Esophagus squamous epithelium (tissue), 5 donors: Measurements from ENCODE around the gene PLCZ1. TPM values are rescaled to one million over a fixed set of nuclear protein-coding genes. Genes with fewer than 3 reads are reported as not detected.

Source experiments
- DNase-seq: peaks from one replicate; lab custom pipeline; 2025; lab: John Stamatoyannopoulos, UW
- H3K27ac ChIP-seq, 4 donors: fragments of 200-600 bp; sonication (generic); one replicate each; pipeline ENCODE4 v1.5.1; 2016 to 2019; ENCODE audit warnings: mild to moderate bottlenecking in 1 of 4
- H3K27me3 ChIP-seq, 4 donors: fragments of 200-600 bp; sonication (generic); 1 replicate in 3 of 4; 2 replicates in 1 of 4; pipeline versions ENCODE4 v1.5.1 to v1.6.0; 2017 to 2021; ENCODE audit warnings: antibody characterized with exemption in 1 of 4
- H3K36me3 ChIP-seq, 3 donors: fragments of 200-600 bp; sonication (generic); one replicate each; pipeline ENCODE4 v1.5.1; 2016 to 2019
- H3K4me1 ChIP-seq, 3 donors: fragments of 200-600 bp; sonication (generic); one replicate each; pipeline ENCODE4 v1.5.1; 2017 to 2019
- H3K4me3 ChIP-seq, 4 donors: fragments of 200-600 bp; sonication (generic); 1 replicate in 3 of 4; 2 replicates in 1 of 4; pipeline ENCODE4 v1.5.1; 2016 to 2019; ENCODE audit warnings: mild to moderate bottlenecking in 2 of 4, moderate library complexity in 1 of 4
- H3K9me3 ChIP-seq, 3 donors: fragments of 200-600 bp; sonication (generic); one replicate each; pipeline ENCODE4 v1.5.1; 2016 to 2019
- POLR2A ChIP-seq, 4 donors: fragments of 450-650 bp; IDR thresholded peaks; one replicate each; pipeline ENCODE4 v1.6.1; 2017; ENCODE audit warnings: antibody characterized with exemption in 4 of 4, mild to moderate bottlenecking in 4 of 4, moderate library complexity in 3 of 4
- WGBS, 2 donors: methylation state at CpG; one replicate each; pipeline ENCODE4 v1.1.5; 2018; 5-methylcytosine and 5-hydroxymethylcytosine counted together
- intact Hi-C: fragments of 100-400 bp; cut with DNase I; formaldehyde crosslinking; loops from one replicate; pipeline ENCODE4 v1.15.0; 2022
- total RNA-seq, 4 donors: library from RNA; depleted of rRNA; stranded (reverse); fragments of >200 nt; gene quantifications; one replicate each; pipeline ENCODE4 v1.1.0, GENCODE V29; 2016
- TF ChIP-seq, protein P1 (sequence below), 6 experiments: fragments of 450-650 bp in 4 of 6; fragments of 200-600 bp in 2 of 6; sonication (generic) in 2 of 6; IDR thresholded peaks; one replicate each; pipeline ENCODE4 v1.5.1; 2016 to 2019; ENCODE audit warnings: antibody characterized with exemption in 6 of 6, mild to moderate bottlenecking in 4 of 6, moderate library complexity in 4 of 6
- donor health status: DM: yes; HTN: yes; CAD: no.

PLCZ1 gene
- total RNA-seq, 4 donors from 2014 or later, result not detected

DNA sequence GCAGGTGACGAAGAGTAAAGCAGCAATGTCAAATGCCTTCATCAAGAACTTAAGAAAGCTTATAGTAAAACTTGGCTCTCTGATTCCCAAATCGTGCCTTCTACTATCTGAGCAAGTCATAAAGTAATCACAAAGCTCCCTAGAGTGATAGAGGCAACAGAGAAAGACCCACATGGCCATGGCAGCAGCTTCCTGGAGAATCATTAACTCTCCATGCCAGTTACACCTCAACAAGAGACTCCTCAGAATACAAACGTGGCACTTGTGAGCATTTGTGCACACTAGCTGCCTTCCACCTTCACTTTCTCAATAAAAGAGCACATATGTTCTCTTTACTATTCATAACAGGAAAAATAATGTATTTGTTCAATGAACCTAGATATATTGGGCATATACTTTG is 48.0 kb downstream of the PLCZ1 start:
- no peaks in the 10 kb centered on the region for H3K27me3 ChIP-seq
- intact Hi-C loops, result no loop called here
- no peak overlapping the region for H3K27ac ChIP-seq
- H3K36me3 ChIP-seq, result no peaks in the 10 kb centered on the region
- H3K9me3 ChIP-seq, result no peaks in the 10 kb centered on the region
- H3K4me1 ChIP-seq, result no peaks in the 10 kb centered on the region
- no peak for DNase-seq
- no peak overlapping the region for H3K4me3 ChIP-seq
- TF ChIP-seq POLR2A (IDR thresholded peaks at IDR 0.05), result no peak
- TF ChIP-seq, protein P1, sequence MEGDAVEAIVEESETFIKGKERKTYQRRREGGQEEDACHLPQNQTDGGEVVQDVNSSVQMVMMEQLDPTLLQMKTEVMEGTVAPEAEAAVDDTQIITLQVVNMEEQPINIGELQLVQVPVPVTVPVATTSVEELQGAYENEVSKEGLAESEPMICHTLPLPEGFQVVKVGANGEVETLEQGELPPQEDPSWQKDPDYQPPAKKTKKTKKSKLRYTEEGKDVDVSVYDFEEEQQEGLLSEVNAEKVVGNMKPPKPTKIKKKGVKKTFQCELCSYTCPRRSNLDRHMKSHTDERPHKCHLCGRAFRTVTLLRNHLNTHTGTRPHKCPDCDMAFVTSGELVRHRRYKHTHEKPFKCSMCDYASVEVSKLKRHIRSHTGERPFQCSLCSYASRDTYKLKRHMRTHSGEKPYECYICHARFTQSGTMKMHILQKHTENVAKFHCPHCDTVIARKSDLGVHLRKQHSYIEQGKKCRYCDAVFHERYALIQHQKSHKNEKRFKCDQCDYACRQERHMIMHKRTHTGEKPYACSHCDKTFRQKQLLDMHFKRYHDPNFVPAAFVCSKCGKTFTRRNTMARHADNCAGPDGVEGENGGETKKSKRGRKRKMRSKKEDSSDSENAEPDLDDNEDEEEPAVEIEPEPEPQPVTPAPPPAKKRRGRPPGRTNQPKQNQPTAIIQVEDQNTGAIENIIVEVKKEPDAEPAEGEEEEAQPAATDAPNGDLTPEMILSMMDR (IDR thresholded peaks at IDR 0.05), result no peak
- WGBS, 2 donors, result 83 to 91% methylated on average over 3 of the region's 3 CpGs

- Histone ChIP-seq H3K27me3 (no peaks in the 10 kb centered on the region), H3K4me1 (no peaks in the 10 kb centered on the region), H3K4me3 (no peak overlapping the region), H3K9me3 (no peaks in the 10 kb centered on the region), H3K36me3 (no peaks in the 10 kb centered on the region), H3K27ac (no peak overlapping the region)
- no peak for TF ChIP-seq POLR2A (IDR thresholded peaks at IDR 0.05)
- TF ChIP-seq, protein P1 (IDR thresholded peaks at IDR 0.05), result no peak
- intact Hi-C loops, result no loop called here
- DNase-seq, result no peak
- WGBS, 2 donors, result 25 to 44% methylated on average over 1 of the region's 1 CpG
Measured at GRCh38 chr12:18684430-18684829, 53.4 kb downstream of the PLCZ1 start.

DNA sequence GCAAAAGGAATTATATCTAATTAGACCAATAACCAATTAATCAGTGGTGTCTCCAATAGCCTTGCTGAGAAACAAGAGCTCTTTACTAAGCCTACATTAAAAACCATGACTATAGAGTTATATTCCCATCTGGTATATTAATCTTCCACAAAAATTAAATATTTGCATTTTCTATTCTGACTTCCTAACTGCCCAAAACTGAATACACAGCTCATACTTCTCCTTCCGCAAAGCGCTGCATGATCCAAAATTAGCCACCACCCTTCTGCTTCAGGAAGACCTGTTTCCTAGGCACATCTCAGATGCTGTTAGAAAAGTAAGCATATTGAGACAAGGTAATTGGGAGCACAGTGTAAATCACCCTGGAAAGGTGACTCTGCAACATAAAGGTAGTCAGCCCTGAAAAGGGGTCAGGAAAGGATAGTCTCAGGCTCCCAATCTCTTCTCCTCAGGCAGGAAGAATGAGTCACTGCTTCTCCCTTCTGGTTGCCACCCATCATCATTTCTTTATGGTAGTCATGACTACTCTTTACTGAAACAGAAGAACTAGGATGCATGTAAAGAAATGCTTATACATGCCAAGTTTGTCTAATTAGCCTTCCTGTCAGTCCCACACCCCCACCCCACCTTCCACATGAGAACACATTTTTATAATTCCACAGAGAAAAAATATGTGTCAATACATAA is 54.3 kb downstream of the PLCZ1 start:
- intact Hi-C loops, result no loop called here
- Histone ChIP-seq H3K4me3 (no peak overlapping the region), H3K4me1 (no peaks in the 10 kb centered on the region), H3K27me3 (no peaks in the 10 kb centered on the region), H3K9me3 (no peaks in the 10 kb centered on the region), H3K36me3 (no peaks in the 10 kb centered on the region), H3K27ac (no peak overlapping the region)
- TF ChIP-seq POLR2A (IDR thresholded peaks at IDR 0.05), result no peak
- TF ChIP-seq, protein P1 (IDR thresholded peaks at IDR 0.05), result no peak
- no peak for DNase-seq
- 83 to 86% methylated on average over 2 of the region's 2 CpGs for WGBS, 2 donors

- H3K36me3 ChIP-seq, result no peaks in the 10 kb centered on the region
- intact Hi-C loops, result no loop called here
- 68 to 71% methylated on average over 3 of the region's 3 CpGs for whole genome bisulfite sequencing, 2 donors
Measured at GRCh38 chr12:18681818-18682217, 56.0 kb downstream of the PLCZ1 start.

GRCh38 chr12:18676996-18677588 is 60.7 kb downstream of the PLCZ1 start:
- Histone ChIP-seq H3K9me3 (no peaks in the 10 kb centered on the region), H3K4me1 (no peaks in the 10 kb centered on the region), H3K27me3 (no peaks in the 10 kb centered on the region), H3K4me3 (no peak overlapping the region), H3K36me3 (no peaks in the 10 kb centered on the region), H3K27ac (no peak overlapping the region)
- intact Hi-C loops, result no loop called here
- 68 to 72% methylated on average over 5 of the region's 5 CpGs for WGBS, 2 donors
- no peak for TF ChIP-seq POLR2A (IDR thresholded peaks at IDR 0.05)
- TF ChIP-seq, protein P1 (IDR thresholded peaks at IDR 0.05), result no peak
- DNase-seq, result no peak

More at GRCh38 chr12:18681818-18682217, 56.0 kb downstream of the PLCZ1 start:
- Histone ChIP-seq H3K4me1 (no peaks in the 10 kb centered on the region), H3K9me3 (no peaks in the 10 kb centered on the region), H3K27ac (no peak overlapping the region), H3K27me3 (no peaks in the 10 kb centered on the region), H3K4me3 (no peak overlapping the region)
- TF ChIP-seq POLR2A (IDR thresholded peaks at IDR 0.05), result no peak
- TF ChIP-seq, protein P1 (IDR thresholded peaks at IDR 0.05), result no peak
- no peak for DNase-seq
